GM12872 (cell line): ENCODE data around the gene RERE.

ENCODE experiments used
- TF ChIP-seq, protein P1 (sequence below): IDR thresholded peaks from 3 replicates; pipeline ENCODE4 v1.5.1; 2011; ENCODE audit warnings: low read depth, mild to moderate bottlenecking, low read length, moderate library complexity; ENCODE audit not compliant: insufficient read depth

Gene RERE

DNA sequence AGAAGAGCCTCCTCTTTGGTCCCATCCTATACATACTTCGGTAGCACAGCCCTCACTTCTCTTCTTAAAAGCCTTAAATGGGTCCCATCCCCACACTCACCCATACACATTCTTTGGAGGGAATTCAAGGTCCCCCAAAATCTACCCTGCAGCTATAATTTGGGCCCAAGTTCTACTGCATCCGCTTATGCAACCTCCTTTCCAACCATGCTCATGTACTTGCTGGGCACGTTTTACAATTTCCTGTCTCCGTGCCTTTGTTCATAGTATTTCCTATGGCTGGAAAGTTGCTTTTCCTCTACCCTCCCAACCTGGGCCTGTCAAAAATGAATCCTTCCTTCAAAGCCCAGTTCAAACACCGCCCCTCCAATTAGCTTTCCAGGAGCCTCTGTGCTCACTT lies 399.8 kb downstream of the RERE start:
- TF ChIP-seq, protein P1, sequence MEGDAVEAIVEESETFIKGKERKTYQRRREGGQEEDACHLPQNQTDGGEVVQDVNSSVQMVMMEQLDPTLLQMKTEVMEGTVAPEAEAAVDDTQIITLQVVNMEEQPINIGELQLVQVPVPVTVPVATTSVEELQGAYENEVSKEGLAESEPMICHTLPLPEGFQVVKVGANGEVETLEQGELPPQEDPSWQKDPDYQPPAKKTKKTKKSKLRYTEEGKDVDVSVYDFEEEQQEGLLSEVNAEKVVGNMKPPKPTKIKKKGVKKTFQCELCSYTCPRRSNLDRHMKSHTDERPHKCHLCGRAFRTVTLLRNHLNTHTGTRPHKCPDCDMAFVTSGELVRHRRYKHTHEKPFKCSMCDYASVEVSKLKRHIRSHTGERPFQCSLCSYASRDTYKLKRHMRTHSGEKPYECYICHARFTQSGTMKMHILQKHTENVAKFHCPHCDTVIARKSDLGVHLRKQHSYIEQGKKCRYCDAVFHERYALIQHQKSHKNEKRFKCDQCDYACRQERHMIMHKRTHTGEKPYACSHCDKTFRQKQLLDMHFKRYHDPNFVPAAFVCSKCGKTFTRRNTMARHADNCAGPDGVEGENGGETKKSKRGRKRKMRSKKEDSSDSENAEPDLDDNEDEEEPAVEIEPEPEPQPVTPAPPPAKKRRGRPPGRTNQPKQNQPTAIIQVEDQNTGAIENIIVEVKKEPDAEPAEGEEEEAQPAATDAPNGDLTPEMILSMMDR, result no peak

DNA sequence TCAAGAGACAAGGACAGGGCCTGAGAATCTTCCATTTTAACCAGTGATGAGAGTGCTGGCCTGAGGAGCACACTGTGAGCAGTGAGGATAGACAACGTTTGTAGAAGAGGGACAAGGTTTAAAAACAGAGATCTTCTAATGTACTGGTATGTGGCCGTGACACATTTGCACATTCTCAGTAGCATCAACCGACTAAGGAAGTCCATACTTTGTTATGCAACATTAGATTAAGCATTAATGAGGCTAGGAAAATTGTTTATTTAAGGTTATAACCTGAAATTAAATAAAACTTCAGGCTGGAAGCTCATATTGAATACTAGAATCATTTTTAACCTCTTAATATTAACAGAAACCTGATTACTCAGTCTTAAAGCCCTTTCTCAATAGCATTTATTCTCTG lies 400.6 kb downstream of the RERE start:
- TF ChIP-seq, protein P1, result no peak

DNA sequence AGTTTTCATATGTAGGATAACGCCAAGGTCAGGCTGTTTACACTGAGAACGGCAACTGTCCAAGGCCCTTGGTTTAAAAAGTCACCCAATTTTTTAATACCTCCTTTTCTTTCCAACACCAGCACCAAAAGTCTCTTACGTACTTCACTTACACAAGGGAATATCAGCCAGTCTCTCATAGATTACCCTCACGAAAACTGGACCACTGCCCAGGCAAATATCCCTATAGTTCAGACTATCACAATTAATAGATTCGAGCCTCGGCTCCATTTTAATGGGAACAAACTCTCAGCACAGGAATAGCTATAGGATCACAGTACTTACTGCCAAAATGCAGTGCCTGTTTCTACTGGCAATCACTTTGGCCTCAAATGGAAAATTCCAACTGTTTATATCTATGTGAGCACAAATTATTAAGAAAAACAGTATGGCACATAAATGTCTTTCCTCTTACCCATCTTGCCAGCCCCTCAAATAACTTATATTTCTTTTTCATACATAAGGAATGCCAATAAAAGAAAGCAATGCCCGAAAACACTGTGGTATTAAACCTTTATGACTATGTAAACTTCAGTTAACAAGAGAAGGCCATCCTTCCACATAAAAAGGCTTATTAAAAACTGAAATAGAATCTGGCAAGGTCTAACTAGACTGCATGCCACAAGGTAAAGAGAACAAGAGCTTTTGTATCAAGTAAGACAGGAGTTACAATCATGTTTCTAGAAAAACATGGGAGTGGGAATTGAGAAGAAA lies 401.7 kb downstream of the RERE start:
- TF ChIP-seq, protein P1, result no peak

- TF ChIP-seq, protein P1, result no peak
Measured at GRCh38 chr1:8412183-8412831, 405.1 kb downstream of the RERE start.

DNA sequence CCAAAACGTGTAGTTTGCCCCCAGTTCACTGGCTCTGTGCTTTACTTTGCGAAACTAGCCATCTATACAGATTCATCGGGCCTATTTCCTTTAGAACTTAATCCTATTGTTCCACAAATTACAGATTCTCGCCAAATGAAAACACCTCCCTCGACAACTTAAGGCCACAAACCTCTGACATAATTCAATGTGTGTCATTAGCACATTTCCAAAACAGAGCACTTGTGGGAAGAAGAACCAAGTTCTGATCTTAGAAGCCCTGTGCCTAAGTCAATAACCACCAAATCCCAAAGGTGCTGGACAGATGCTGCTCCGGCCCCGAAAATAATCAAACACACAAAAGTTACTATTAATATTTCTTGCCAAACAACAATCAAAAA lies 405.6 kb downstream of the RERE start:
- TF ChIP-seq, protein P1, result no peak

GRCh38 chr1:8410791-8411190 lies 406.6 kb downstream of the RERE start:
- TF ChIP-seq, protein P1, result no peak

DNA sequence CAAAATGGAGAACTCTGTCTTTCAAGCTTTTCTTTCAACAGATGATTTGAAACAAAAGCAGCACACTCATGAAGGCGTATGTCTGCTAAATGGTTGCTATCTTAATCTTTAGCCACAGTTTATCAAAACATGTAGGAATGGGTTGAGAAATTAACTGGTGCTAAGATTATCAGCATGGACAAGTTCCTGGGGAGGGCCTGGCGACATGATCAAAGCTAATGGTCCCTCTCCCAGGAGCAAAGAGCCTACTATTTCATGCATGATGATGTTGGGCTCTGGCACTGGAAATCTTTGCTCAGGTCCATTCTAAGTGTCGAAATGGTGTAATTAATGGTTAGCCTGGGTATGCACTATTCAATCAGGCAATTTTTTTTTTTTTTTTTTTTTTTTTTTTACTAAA lies 407.8 kb downstream of the RERE start:
- TF ChIP-seq, protein P1, result no peak
